Activated CD8-positive, alpha-beta memory T cell treated with anti-CD3 and anti-CD28 coated beads for 4 hours (primary cell): ENCODE data around the gene TMEM192.
"Not testable (repeated sequence)": the region's sequence is repeated elsewhere in the genome, so short reads cannot be mapped to it uniquely, and the experiment has no call there.

Source experiments
- DNase-seq, 2 donors: peaks; one replicate each; pipeline ENCODE4 v3.0.0-alpha.2; 2020; ENCODE audit warnings: low read depth in 2 of 2

Gene TMEM192

GRCh38 chr4:165112368-165113121 lies at the start of gene TMEM192:
Gene TMEM192, minus strand, starts transcription at chr4:165112860. Its CDS starts 87 bp downstream, at chr4:165112773.
- DNase-seq = peak; percentile 83 to 84

- DNase-seq = no peak
These were observed 46.1 kb upstream of the TMEM192 start for GRCh38 chr4:165158762-165159161.

GRCh38 chr4:165156906-165157305 lies 44.2 kb upstream of the TMEM192 start:
- DNase-seq = no peak

- no peak for DNase-seq
These were observed 41.8 kb upstream of the TMEM192 start for GRCh38 chr4:165154482-165154881.

GRCh38 chr4:165152527-165152926 lies 39.9 kb upstream of the TMEM192 start:
- DNase-seq = no peak

GRCh38 chr4:165151734-165152133 lies 39.1 kb upstream of the TMEM192 start:
- no peak for DNase-seq

- no peak for DNase-seq
These were observed 37.9 kb upstream of the TMEM192 start for GRCh38 chr4:165150545-165150944.

GRCh38 chr4:165138843-165139242 lies 26.2 kb upstream of the TMEM192 start:
- no peak for DNase-seq

GRCh38 chr4:165137205-165137604 lies 24.5 kb upstream of the TMEM192 start:
- no peak for DNase-seq

GRCh38 chr4:165136529-165136928 lies 23.9 kb upstream of the TMEM192 start:
- no peak for DNase-seq

- DNase-seq = no peak
These were observed 20.5 kb upstream of the TMEM192 start for GRCh38 chr4:165133150-165133549.

GRCh38 chr4:165131247-165131832 lies 18.7 kb upstream of the TMEM192 start:
- DNase-seq = peak; percentile 52 to 55

- DNase-seq = no peak
These were observed 17.3 kb upstream of the TMEM192 start for GRCh38 chr4:165129924-165130323.

- DNase-seq = not testable (repeated sequence)
These were observed 13.3 kb upstream of the TMEM192 start for GRCh38 chr4:165125869-165126499.

- no peak for DNase-seq
These were observed 11.8 kb upstream of the TMEM192 start for GRCh38 chr4:165124488-165124887.

- no peak for DNase-seq
These were observed 5.7 kb upstream of the TMEM192 start for GRCh38 chr4:165118256-165118909.

GRCh38 chr4:165115301-165115700 lies 2.6 kb upstream of the TMEM192 start:
- no peak for DNase-seq

GRCh38 chr4:165111906-165112367 lies 723 bp downstream of the TMEM192 start:
- no peak for DNase-seq

GRCh38 chr4:165106518-165106917 lies 6.1 kb downstream of the TMEM192 start:
- no peak for DNase-seq

GRCh38 chr4:165101641-165102040 lies 11.0 kb downstream of the TMEM192 start:
- DNase-seq = no peak

GRCh38 chr4:165096776-165097175 lies 15.9 kb downstream of the TMEM192 start:
- no peak for DNase-seq

GRCh38 chr4:165095291-165095690 lies 17.4 kb downstream of the TMEM192 start:
- DNase-seq = no peak
